Measurements from ENCODE around the gene RBM19. TPM values are rescaled to one million over a fixed set of nuclear protein-coding genes. Genes with fewer than 3 reads are reported as not detected.

Gene RBM19
- total and polyA plus RNA-seq, 12 donors: 13.3 to 26.6 (median 16.2) TPM

GRCh38 chr12:113766879-113767878, 198.9 kb downstream of the RBM19 start:
- no peak for TF ChIP-seq CTCF (IDR thresholded peaks at IDR 0.05)
- H3K27ac ChIP-seq: no peak overlapping the region
- no peaks in the 10 kb centered on the region for H3K36me3 ChIP-seq
- peaks cover 0 to 65% (median 43%) of the 10 kb centered on the region in 7 donors for H3K27me3 ChIP-seq
- no peak for DNase-seq
- no peak overlapping the region for H3K4me3 ChIP-seq
- intact Hi-C loops (cut with DNase I): no loop called here
- H3K4me1 ChIP-seq: no peaks in the 10 kb centered on the region
- WGBS, 2 donors: 54 to 61% methylated on average over 10 of the region's 10 CpGs
- H3K9me3 ChIP-seq: no peaks in the 10 kb centered on the region
- ATAC-seq: no peak

Measured in heart right ventricle (tissue), 16 donors.